ENCODE measurements around the gene ACTR10. TPM values are rescaled to one million over a fixed set of nuclear protein-coding genes. Genes with fewer than 3 reads are reported as not detected.

Gene ACTR10
- total RNA-seq, 1 experiment from 2014 or later = 39.6 TPM

GRCh38 chr14:58276208-58276607, 76.3 kb downstream of the ACTR10 start:
- H3K4me1 ChIP-seq (ENCODE audit: control insufficient read depth in 1 of 2, insufficient read depth in 2 of 2, low read length in 2 of 2) = no peaks in the 10 kb centered on the region
- no peak overlapping the region for H3K27ac ChIP-seq (ENCODE audit: low read depth, low read length)
- ATAC-seq (no peak), DNase-seq (ENCODE audit: low read depth, low spot score) (no peak)
- RAD21 ChIA-PET (ENCODE audit: low non-redundant PET in 1 of 2, low total read pairs in 2 of 2, uncharacterized antibody in 2 of 2, unreplicated experiment in 2 of 2) = no interaction called here
- POLR2A ChIA-PET = interaction anchor here (1.6 kb wide), 1 partner anchor 22 kb away, joined by 3 read pairs; the partner anchor contains the start of gene ARID4A
- H3K4me2 ChIP-seq (ENCODE audit: low read length) = no peak overlapping the region
- no peaks in the 10 kb centered on the region for H3K9me2 ChIP-seq (ENCODE audit: insufficient read depth)
- H3K79me2 ChIP-seq (ENCODE audit: insufficient read depth, low read length) = peaks cover 94% of the 10 kb centered on the region
- no peak overlapping the region for H3K9ac ChIP-seq (ENCODE audit: low read length)
- H3K36me3 ChIP-seq (ENCODE audit: control insufficient read depth in 1 of 2, insufficient read depth in 2 of 2, low read length in 2 of 2) = peaks cover 24 to 25% of the 10 kb centered on the region in 2 experiments
- H2AFZ ChIP-seq (ENCODE audit: low read depth, low read length, poor library complexity, severe bottlenecking) = no peak overlapping the region
- no peak overlapping the region for H3K4me3 ChIP-seq (replicated peaks in 1 of 2; ENCODE audit: low read depth in 1 of 2, low read length in 2 of 2)
- TF ChIP-seq SRF (IDR thresholded peaks at IDR 0.05; ENCODE audit: low read depth) (no peak), FOSL1 (IDR thresholded peaks at IDR 0.05; ENCODE audit: low read depth) (no peak), ELF1 (IDR thresholded peaks at IDR 0.05; ENCODE audit: borderline replicate concordance, low read depth) (no peak), ZFX (IDR thresholded peaks at IDR 0.05) (no peak), ATF3 (IDR thresholded peaks at IDR 0.05) (no peak), CTCF (IDR thresholded peaks at IDR 0.05 in 2 of 3, conservative IDR thresholded peaks at IDR 0.05 in 1 of 3; ENCODE audit: borderline replicate concordance in 1 of 3, insufficient read depth in 1 of 3, low read depth in 2 of 3, low read length in 2 of 3) (no peak), REST (IDR thresholded peaks at IDR 0.05; ENCODE audit: low read depth) (no peak), TCF7L2 (IDR thresholded peaks at IDR 0.05; ENCODE audit: borderline replicate concordance, extremely low read depth, insufficient read depth, insufficient read length) (no peak), SP1 (IDR thresholded peaks at IDR 0.05; ENCODE audit: low read depth) (no peak)
- H3K27me3 ChIP-seq (ENCODE audit: insufficient read depth, low read length) = no peaks in the 10 kb centered on the region
- H3K9me3 ChIP-seq (ENCODE audit: control insufficient read depth in 1 of 2, insufficient read depth in 1 of 2, low read depth in 1 of 2, low read length in 2 of 2) = no peaks in the 10 kb centered on the region
- intact Hi-C loops (cut with micrococcal nuclease) = no loop called here
- no TSS peak for BruUV-seq (replicated peaks)
- peaks cover 4% of the 10 kb centered on the region; the same call in 1 of the 2 replicates for H4K20me1 ChIP-seq (ENCODE audit: insufficient read depth)
- CTCF ChIA-PET = no interaction called here
